Rectal smooth muscle tissue (tissue), 1 donor: Measurements from ENCODE around the gene LARGE1.

Source experiments
- H3K27ac ChIP-seq: one replicate; pipeline ENCODE4 v1.7.0; 2013; ENCODE audit warnings: low read depth, low read length, inconsistent platforms
- H3K27me3 ChIP-seq: one replicate; pipeline ENCODE4 v1.7.0; 2013; ENCODE audit warnings: low read length; ENCODE audit not compliant: control insufficient read depth, insufficient read depth
- H3K36me3 ChIP-seq: one replicate; pipeline ENCODE4 v1.7.0; 2013; ENCODE audit warnings: low read length; ENCODE audit not compliant: control insufficient read depth, insufficient read depth
- H3K4me1 ChIP-seq: one replicate; pipeline ENCODE4 v1.7.0; 2013; ENCODE audit warnings: low read length; ENCODE audit not compliant: control insufficient read depth, insufficient read depth
- H3K4me3 ChIP-seq: one replicate; pipeline ENCODE4 v1.7.0; 2013; ENCODE audit warnings: low read length
- H3K9ac ChIP-seq: one replicate; pipeline ENCODE4 v1.7.0; 2013; ENCODE audit warnings: low read length

LARGE1 gene

GRCh38 chr22:33844273-33844672, 76.0 kb downstream of the LARGE1 start:
- H3K9ac ChIP-seq, result no peak overlapping the region
- H3K27me3 ChIP-seq, result no peaks in the 10 kb centered on the region
- H3K4me3 ChIP-seq, result no peak overlapping the region
- no peak overlapping the region for H3K27ac ChIP-seq
- no peaks in the 10 kb centered on the region for H3K4me1 ChIP-seq
- H3K36me3 ChIP-seq, result no peaks in the 10 kb centered on the region

- H3K9ac ChIP-seq, result no peak overlapping the region
- H3K27me3 ChIP-seq, result no peaks in the 10 kb centered on the region
- peaks cover 4% of the 10 kb centered on the region for H3K4me1 ChIP-seq
- no peak overlapping the region for H3K27ac ChIP-seq
- H3K36me3 ChIP-seq, result no peaks in the 10 kb centered on the region
- no peak overlapping the region for H3K4me3 ChIP-seq
These were observed 77.7 kb downstream of the LARGE1 start for GRCh38 chr22:33842421-33843094.

DNA sequence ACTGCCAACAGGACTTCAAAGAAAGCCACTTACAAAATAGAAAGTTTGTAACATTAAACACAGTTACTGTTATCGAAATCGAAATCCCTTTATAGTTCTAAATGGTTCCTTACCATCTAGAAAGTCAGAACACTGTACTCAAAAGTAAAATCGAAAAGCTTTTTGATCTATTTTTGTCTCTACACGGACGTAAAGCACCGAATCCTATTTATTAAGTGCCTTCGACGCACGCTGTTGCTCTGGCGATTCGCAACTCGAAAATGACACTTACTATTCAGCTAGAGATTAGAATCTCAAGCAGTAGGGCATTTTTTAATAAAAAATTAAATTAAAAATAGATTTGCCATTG, 78.3 kb downstream of the LARGE1 start:
- no peak overlapping the region for H3K27ac ChIP-seq
- no peaks in the 10 kb centered on the region for H3K36me3 ChIP-seq
- no peak overlapping the region for H3K4me3 ChIP-seq
- H3K27me3 ChIP-seq, result no peaks in the 10 kb centered on the region
- H3K9ac ChIP-seq, result no peak overlapping the region
- H3K4me1 ChIP-seq, result peaks cover 4% of the 10 kb centered on the region

- Histone ChIP-seq H3K36me3 (no peaks in the 10 kb centered on the region), H3K27me3 (no peaks in the 10 kb centered on the region), H3K4me3 (no peak overlapping the region), H3K9ac (no peak overlapping the region), H3K27ac (no peak overlapping the region), H3K4me1 (peaks cover 4% of the 10 kb centered on the region)
These were observed 78.8 kb downstream of the LARGE1 start for GRCh38 chr22:33841281-33842005.

- peaks cover 10% of the 10 kb centered on the region for H3K4me1 ChIP-seq
- H3K9ac ChIP-seq, result no peak overlapping the region
- no peak overlapping the region for H3K4me3 ChIP-seq
- no peaks in the 10 kb centered on the region for H3K36me3 ChIP-seq
- no peaks in the 10 kb centered on the region for H3K27me3 ChIP-seq
- H3K27ac ChIP-seq, result no peak overlapping the region
These were observed 81.6 kb downstream of the LARGE1 start for GRCh38 chr22:33838644-33839043.

GRCh38 chr22:33837826-33838225, 82.5 kb downstream of the LARGE1 start:
- Histone ChIP-seq H3K9ac (no peak overlapping the region), H3K36me3 (no peaks in the 10 kb centered on the region), H3K4me1 (peaks cover 10% of the 10 kb centered on the region), H3K27ac (no peak overlapping the region), H3K4me3 (no peak overlapping the region), H3K27me3 (no peaks in the 10 kb centered on the region)

- Histone ChIP-seq H3K4me3 (no peak overlapping the region), H3K4me1 (peaks cover 21% of the 10 kb centered on the region), H3K9ac (no peak overlapping the region), H3K36me3 (no peaks in the 10 kb centered on the region), H3K27ac (no peak overlapping the region), H3K27me3 (no peaks in the 10 kb centered on the region)
These were observed 85.0 kb downstream of the LARGE1 start for GRCh38 chr22:33835265-33835664.

DNA sequence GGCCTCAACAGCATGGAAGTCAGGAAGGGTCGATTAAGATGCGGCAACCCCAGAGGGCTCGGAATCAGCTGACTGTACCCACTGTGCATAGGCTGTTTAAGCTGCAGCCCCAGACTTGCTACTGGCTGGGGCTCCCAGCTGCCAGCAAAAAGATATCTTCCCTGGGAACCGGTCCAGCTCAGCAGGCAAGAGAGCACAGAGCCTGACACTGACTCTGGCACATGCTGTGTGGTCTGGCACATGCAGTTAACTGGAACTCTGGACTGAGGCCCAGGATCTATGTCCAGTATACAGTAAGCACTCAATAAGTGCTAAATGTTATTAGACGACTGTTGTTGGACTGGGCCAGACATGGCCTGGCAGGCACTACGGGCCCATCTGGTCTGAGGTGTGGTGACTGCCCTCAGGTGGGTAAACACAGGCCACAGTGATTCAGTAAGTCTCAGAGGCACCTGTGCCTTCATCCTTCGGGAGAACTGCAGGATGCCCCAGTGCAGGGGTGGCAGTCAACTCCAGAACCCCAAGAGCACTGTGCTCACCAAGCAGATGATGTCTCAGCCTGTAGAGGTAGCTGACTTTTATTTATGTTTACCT, 87.6 kb downstream of the LARGE1 start:
- Histone ChIP-seq H3K27me3 (no peaks in the 10 kb centered on the region), H3K4me1 (peaks cover 17% of the 10 kb centered on the region), H3K27ac (no peak overlapping the region), H3K4me3 (no peak overlapping the region), H3K9ac (no peak overlapping the region), H3K36me3 (no peaks in the 10 kb centered on the region)

DNA sequence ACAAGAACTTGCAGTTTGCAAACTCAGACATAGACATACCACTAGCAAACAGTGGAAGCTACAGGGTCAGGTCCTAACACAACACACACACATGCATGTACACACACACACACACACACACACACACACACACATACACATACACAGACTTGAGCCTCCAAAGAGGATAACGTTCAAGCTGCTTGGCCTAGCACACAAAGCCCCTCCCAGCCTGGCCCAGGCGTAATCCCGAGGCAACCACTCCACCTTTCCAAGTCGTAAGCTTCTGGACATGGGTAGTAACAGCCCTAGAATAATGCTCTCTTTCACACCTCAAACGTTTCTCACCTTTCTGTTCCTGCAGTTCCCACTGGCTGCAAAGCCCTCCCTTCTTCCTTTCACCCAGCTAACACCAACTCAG, 88.6 kb downstream of the LARGE1 start:
- no peak overlapping the region for H3K4me3 ChIP-seq
- no peak overlapping the region for H3K9ac ChIP-seq
- no peaks in the 10 kb centered on the region for H3K27me3 ChIP-seq
- no peaks in the 10 kb centered on the region for H3K36me3 ChIP-seq
- H3K4me1 ChIP-seq, result peaks cover 17% of the 10 kb centered on the region
- no peak overlapping the region for H3K27ac ChIP-seq

- no peak overlapping the region for H3K4me3 ChIP-seq
- H3K4me1 ChIP-seq, result peaks cover 17% of the 10 kb centered on the region
- no peak overlapping the region for H3K9ac ChIP-seq
- no peak overlapping the region for H3K27ac ChIP-seq
- H3K27me3 ChIP-seq, result no peaks in the 10 kb centered on the region
- H3K36me3 ChIP-seq, result no peaks in the 10 kb centered on the region
These were observed 89.1 kb downstream of the LARGE1 start for GRCh38 chr22:33831207-33831606.

DNA sequence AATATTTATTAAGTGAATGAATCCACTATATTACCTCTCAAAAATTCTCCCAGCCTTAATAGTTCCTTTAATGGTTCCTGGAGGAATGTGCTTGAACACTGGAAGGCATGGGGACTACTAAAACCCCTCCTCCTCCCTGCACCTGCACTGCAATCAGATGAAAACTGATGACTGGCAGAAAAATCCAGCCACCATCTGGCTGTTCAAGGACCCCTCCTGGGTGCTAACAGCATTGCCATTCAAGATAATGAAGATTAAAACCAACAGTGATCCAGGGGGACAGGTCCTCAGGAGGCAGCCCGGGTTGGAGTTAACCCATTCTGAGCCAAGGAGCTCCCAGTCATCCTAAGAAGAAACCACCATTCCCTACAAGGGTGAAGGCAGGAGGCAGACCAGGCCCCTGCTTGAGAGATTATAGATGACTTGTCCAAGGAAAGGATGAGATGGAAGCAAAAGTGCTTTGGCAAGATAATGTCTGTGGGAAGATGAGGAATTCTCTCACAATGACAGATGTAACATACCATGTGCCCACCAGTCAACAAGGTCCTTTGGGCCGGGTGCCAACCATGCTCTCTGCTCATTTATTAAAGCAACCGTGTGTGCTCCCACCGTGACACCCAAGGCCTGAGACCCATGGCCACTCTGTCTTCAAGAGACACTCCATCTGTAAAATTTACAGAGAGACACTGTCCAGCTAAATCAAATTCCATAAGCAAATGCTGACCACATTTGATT, 90.6 kb downstream of the LARGE1 start:
- Histone ChIP-seq H3K27ac (no peak overlapping the region), H3K9ac (no peak overlapping the region)

DNA sequence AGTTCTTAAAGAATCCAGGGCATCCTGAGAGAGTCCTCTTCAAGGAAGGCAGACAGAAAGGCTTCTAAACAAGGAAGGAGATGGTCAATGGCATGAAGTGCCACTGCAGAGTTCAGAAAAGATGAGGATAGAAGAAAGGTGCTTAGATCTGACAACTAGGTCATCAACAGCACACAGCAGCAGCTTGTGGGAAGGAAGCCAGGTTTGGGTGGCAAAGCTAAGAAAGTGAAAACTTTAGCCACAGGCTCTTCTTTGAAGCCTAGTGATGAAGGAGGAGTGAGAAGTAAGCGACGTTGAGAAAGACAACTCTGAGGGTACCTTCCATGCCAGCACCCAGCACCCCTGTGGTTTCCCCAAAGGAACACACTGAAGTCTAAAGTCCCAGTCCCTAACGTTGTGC, 92.0 kb downstream of the LARGE1 start:
- Histone ChIP-seq H3K27me3 (no peaks in the 10 kb centered on the region), H3K36me3 (no peaks in the 10 kb centered on the region), H3K4me3 (no peak overlapping the region), H3K4me1 (peaks cover 16% of the 10 kb centered on the region), H3K9ac (no peak overlapping the region), H3K27ac (no peak overlapping the region)

More for the DNA sequence above, 90.6 kb downstream of the LARGE1 start:
- Histone ChIP-seq H3K4me1 (peaks cover 14% of the 10 kb centered on the region), H3K36me3 (no peaks in the 10 kb centered on the region), H3K4me3 (no peak overlapping the region), H3K27me3 (no peaks in the 10 kb centered on the region)
